HG03457 (cell line): ENCODE measurements around the gene SIRT2.
"Not testable (repeated sequence)": the region's sequence is repeated elsewhere in the genome, so short reads cannot be mapped to it uniquely, and the experiment has no call there.

Source experiments
- ATAC-seq: cut with Tn5 transposase; IDR thresholded peaks from one replicate; pipeline ENCODE4 v1.9.1; 2021; ENCODE audit warnings: moderate number of reproducible peaks; ENCODE audit not compliant: unreplicated experiment

The SIRT2 gene

GRCh38 chr19:38830039-38830733 lies 69.2 kb downstream of the SIRT2 start:
- no peak for ATAC-seq

DNA sequence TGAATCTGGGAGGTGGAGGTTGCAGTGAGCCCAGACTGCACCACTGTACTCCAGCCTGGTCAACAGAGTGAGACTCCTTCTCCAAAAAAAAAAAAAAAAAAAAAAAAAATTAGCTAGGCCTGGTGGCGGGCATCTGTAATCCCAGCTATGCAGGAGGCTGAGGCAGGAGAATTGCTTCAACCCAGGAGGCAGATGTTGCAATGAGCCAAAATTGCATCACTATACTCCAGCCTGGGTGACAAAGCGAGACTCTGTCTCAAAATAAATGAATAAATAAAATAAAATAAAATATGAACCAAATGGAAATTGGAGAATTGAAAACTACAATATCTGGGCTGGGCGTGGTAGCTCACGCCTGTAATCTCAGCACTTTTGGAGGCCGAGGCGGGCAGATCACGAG lies 70.2 kb downstream of the SIRT2 start:
- not testable (repeated sequence) for ATAC-seq
